Adrenal gland (tissue), 12 donors: ENCODE results near the gene AARS1. TPM values are rescaled to one million over a fixed set of nuclear protein-coding genes. Genes with fewer than 3 reads are reported as not detected.
"Not testable (repeated sequence)": the region's sequence is repeated elsewhere in the genome, so short reads cannot be mapped to it uniquely, and the experiment has no call there.

Experiments used
- DNase-seq, 7 donors: peaks; one replicate each; pipeline ENCODE4 v3.0.0-alpha.2; 2019 to 2020
- H3K27ac ChIP-seq, 5 donors: fragments of 200-600 bp; sonication (generic) in 4 of 5; 1 replicate in 3 of 5; 2 replicates in 2 of 5; pipeline versions ENCODE4 v1.5.1 to v1.8.0; 2016 to 2020; ENCODE audit warnings: mild to moderate bottlenecking in 1 of 5
- H3K27me3 ChIP-seq: fragments of 200-600 bp; 2 replicates; pipeline ENCODE4 v1.8.0; 2021
- H3K36me3 ChIP-seq, 2 donors: fragments of 200-600 bp; replicated peaks in 1 of 2; 1 replicate in 1 of 2; 2 replicates in 1 of 2; pipeline versions ENCODE4 v1.5.1 to v1.8.0; 2018 to 2022
- H3K4me1 ChIP-seq, 2 donors: fragments of 200-600 bp; replicated peaks in 1 of 2; 1 replicate in 1 of 2; 2 replicates in 1 of 2; pipeline versions ENCODE4 v1.5.1 to v1.8.0; 2018 to 2021
- H3K4me3 ChIP-seq, 4 donors: fragments of 200-600 bp; sonication (generic) in 3 of 4; one replicate each; pipeline ENCODE4 v1.5.1; 2016 to 2018
- H3K9me3 ChIP-seq, 3 donors: fragments of 200-600 bp; sonication (generic) in 1 of 3; replicated peaks in 1 of 3; 1 replicate in 2 of 3; 2 replicates in 1 of 3; pipeline versions ENCODE4 v1.5.1 to v1.8.0; 2016 to 2021
- CTCF ChIP-seq, 6 experiments: fragments of 450-650 bp in 4 of 6; fragments of 200-600 bp in 2 of 6; sonication (generic) in 1 of 6; IDR thresholded peaks; 1 replicate in 5 of 6; 2 replicates in 1 of 6; pipeline versions ENCODE4 v1.5.1 to v1.8.0; 2016 to 2021; ENCODE audit warnings: antibody characterized with exemption in 6 of 6, mild to moderate bottlenecking in 2 of 6, moderate library complexity in 1 of 6
- POLR2A ChIP-seq, 2 donors: fragments of 450-650 bp; IDR thresholded peaks; one replicate each; pipeline ENCODE4 v1.6.1; 2017; ENCODE audit warnings: antibody characterized with exemption in 2 of 2, mild to moderate bottlenecking in 2 of 2, moderate library complexity in 1 of 2
- WGBS, 4 donors: extraction: QIAGEN DNeasy Blood & Tissue Kit in 2 of 4; methylation state at CpG; one replicate each; pipeline versions ENCODE4 v1.1.5 to v1.1.7; 2013 to 2017; 5-methylcytosine and 5-hydroxymethylcytosine counted together
- intact Hi-C, 2 donors: fragments of 100-400 bp; cut with DNase I; formaldehyde crosslinking; loops; one replicate each; pipeline versions ENCODE4 v1.14.1 to v1.15.0; 2022 to 2023
- polyA plus RNA-seq, 3 donors: library from polyadenylated mRNA; stranded (reverse); fragments of 200-250 nt in 2 of 3; fragments of 350-450 nt in 1 of 3; fragmentation: Illumina TruSeq in 1 of 3; extraction: RNeasy Lipid Tissue Mini Kit (QIAGEN cat#74804) in 1 of 3; gene quantifications; one replicate each; pipeline ENCODE4 v1.2.3, GENCODE V29; 2013 to 2014
- total RNA-seq, 9 donors: library from RNA; depleted of rRNA in 4 of 9; stranded (reverse); fragments of >200 nt in 4 of 9; fragments of 120-200 nt in 1 of 9; fragmentation: NEBNext Ultra II Directional in 1 of 9; extraction: Animal tissue kit (Norgen Biotek cat#: 25700) in 1 of 9; gene quantifications; one replicate each; pipeline versions ENCODE4 v1.1.0 to v1.2.4, GENCODE V29; 2013 to 2023
- donor health status: healthy with polysubstance abuse.
- donor health status: Bipolar disorder and iron deficiency.
- donor health status: DM: yes; HTN: yes; CAD: no.
- donor health status: DM: no; HTN: no; CAD: no.
- donor health status: DM: no; HTN: no; CAD: no.
- donor health status: DM: yes; HTN: yes; CAD: no.

Gene AARS1
- total and polyA plus RNA-seq, 12 donors = 31.2 to 120 (median 92.0) TPM

- no peak for DNase-seq
- Histone ChIP-seq H3K27me3 (no peaks in the 10 kb centered on the region), H3K36me3 (no peaks in the 10 kb centered on the region), H3K27ac (no peak overlapping the region), H3K4me3 (no peak overlapping the region), H3K4me1 (peaks cover 9 to 11% of the 10 kb centered on the region in 2 donors), H3K9me3 (no peaks in the 10 kb centered on the region)
- intact Hi-C loops = loop anchor here in 1 of 2 donors (10.0 kb wide), 1 partner anchor 54 kb away; the partner anchor contains the start of gene DDX19A
- TF ChIP-seq POLR2A (IDR thresholded peaks at IDR 0.05) (no peak), CTCF (IDR thresholded peaks at IDR 0.05) (no peak)
Measured at GRCh38 chr16:70290949-70291519, 1.7 kb upstream of the AARS1 start.

- peaks cover 0 to 16% of the 10 kb centered on the region in 2 donors for H3K36me3 ChIP-seq
- H3K27ac ChIP-seq, H3K27me3 ChIP-seq, intact Hi-C loops, DNase-seq, H3K9me3 ChIP-seq, H3K4me3 ChIP-seq: not testable (repeated sequence)
- H3K4me1 ChIP-seq = peaks cover 9 to 11% of the 10 kb centered on the region in 2 donors
- 94 to 97% (median 95%) methylated on average over 17 of the region's 17 CpGs for WGBS, 4 donors
Measured at GRCh38 chr16:70287304-70287971, 1.9 kb downstream of the AARS1 start.

DNA sequence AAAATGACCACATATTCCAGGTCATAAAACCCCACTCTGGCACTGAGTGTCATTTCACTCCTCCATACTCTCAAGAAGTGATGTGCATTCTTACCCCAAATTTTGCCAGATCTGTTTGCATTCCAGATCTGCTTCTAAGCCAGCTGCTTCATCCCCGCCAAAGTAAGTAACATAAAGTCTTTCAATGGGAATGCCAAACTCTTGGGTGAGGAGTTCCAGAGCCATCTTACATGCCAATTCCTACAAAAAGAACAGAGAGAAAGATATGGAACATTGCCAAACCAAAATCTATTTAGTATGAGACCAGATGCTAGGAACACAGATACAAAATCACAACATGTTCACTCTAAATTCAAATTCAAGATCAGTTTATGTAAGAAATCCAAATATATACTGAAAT is 12.9 kb downstream of the AARS1 start:
- DNase-seq = no peak
- H3K27me3 ChIP-seq = no peaks in the 10 kb centered on the region
- intact Hi-C loops = no loop called here
- no peaks in the 10 kb centered on the region for H3K4me1 ChIP-seq
- 83 to 100% (median 92%) methylated on average over 1 of the region's 1 CpG for WGBS, 4 donors
- no peaks in the 10 kb centered on the region for H3K9me3 ChIP-seq
- H3K36me3 ChIP-seq = peaks cover 0 to 85% of the 10 kb centered on the region in 2 donors
- TF ChIP-seq CTCF (IDR thresholded peaks at IDR 0.05) (no peak), POLR2A (IDR thresholded peaks at IDR 0.05) (no peak)
- H3K4me3 ChIP-seq = no peak overlapping the region
- no peak overlapping the region for H3K27ac ChIP-seq

- intact Hi-C loops = no loop called here
- peaks cover 0 to 85% of the 10 kb centered on the region in 2 donors for H3K36me3 ChIP-seq
- no peak for DNase-seq
- H3K27ac ChIP-seq = no peak overlapping the region
- H3K4me1 ChIP-seq = no peaks in the 10 kb centered on the region
- no peak for TF ChIP-seq POLR2A (IDR thresholded peaks at IDR 0.05)
- no peak for TF ChIP-seq CTCF (IDR thresholded peaks at IDR 0.05)
- H3K27me3 ChIP-seq = no peaks in the 10 kb centered on the region
- no peak overlapping the region for H3K4me3 ChIP-seq
- WGBS, 4 donors = 89 to 97% (median 94%) methylated on average over 10 of the region's 10 CpGs
- H3K9me3 ChIP-seq = no peaks in the 10 kb centered on the region
Measured at GRCh38 chr16:70271696-70272095, 17.6 kb downstream of the AARS1 start.

DNA sequence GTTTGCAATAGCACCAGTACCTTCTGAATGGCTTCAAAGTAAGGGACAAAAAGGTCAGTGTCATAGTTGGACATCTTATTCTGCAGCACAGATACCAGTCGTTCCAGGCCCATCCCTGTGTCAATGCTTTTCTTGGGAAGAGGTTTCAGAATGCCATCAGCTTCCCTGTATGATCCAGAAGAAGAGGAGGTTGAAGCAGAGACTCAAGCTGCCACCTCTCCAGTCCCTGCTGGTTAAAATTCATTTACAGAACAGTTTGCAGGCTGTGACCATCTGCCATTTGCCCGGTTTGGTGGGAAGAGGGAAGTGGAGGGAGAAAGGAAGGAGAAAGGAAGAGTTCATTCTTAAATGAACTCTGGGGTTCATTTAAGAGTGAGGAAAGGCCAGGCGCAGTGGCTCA is 19.1 kb downstream of the AARS1 start:
- no peaks in the 10 kb centered on the region for H3K9me3 ChIP-seq

More for the DNA sequence above, 19.1 kb downstream of the AARS1 start:
- TF ChIP-seq CTCF (IDR thresholded peaks at IDR 0.05) (no peak), POLR2A (IDR thresholded peaks at IDR 0.05) (no peak)
- WGBS, 4 donors = 82 to 98% (median 86%) methylated on average over 3 of the region's 3 CpGs
- Histone ChIP-seq H3K4me3 (no peak overlapping the region), H3K4me1 (no peaks in the 10 kb centered on the region), H3K27ac (no peak overlapping the region), H3K36me3 (peaks cover 0 to 85% of the 10 kb centered on the region in 2 donors), H3K27me3 (no peaks in the 10 kb centered on the region)
- intact Hi-C loops = no loop called here
- no peak for DNase-seq
